Fibroblast of lung (primary cell): Measurements from ENCODE around the gene GRHL3. TPM values are rescaled to one million over a fixed set of nuclear protein-coding genes. Genes with fewer than 3 reads are reported as not detected.

Experiments used
- DNase-seq, 2 donors: peaks; one replicate each; pipeline versions ENCODE4 v3.0.0 to v3.0.0-alpha.2; 2010; ENCODE audit warnings: low read depth in 2 of 2
- H2AFZ ChIP-seq: 2 replicates; pipeline ENCODE4 v1.5.1; 2012; ENCODE audit warnings: low read length, control low read depth, inconsistent platforms
- H3K27ac ChIP-seq: 2 replicates; pipeline ENCODE4 v1.5.1; 2011; ENCODE audit warnings: low read length, control low read depth; ENCODE audit not compliant: insufficient read depth
- H3K27me3 ChIP-seq: 2 replicates; pipeline ENCODE4 v1.5.1; 2011; ENCODE audit warnings: mild to moderate bottlenecking, low read length; ENCODE audit not compliant: control insufficient read depth, insufficient read depth
- H3K36me3 ChIP-seq: 2 replicates; pipeline ENCODE4 v1.5.1; 2011; ENCODE audit warnings: low read length; ENCODE audit not compliant: control insufficient read depth, insufficient read depth
- H3K4me1 ChIP-seq: 2 replicates; pipeline ENCODE4 v1.5.1; 2011; ENCODE audit warnings: low read length; ENCODE audit not compliant: control insufficient read depth, insufficient read depth; ENCODE audit errors: extremely low read depth
- H3K4me2 ChIP-seq: 2 replicates; pipeline ENCODE4 v1.5.1; 2011; ENCODE audit warnings: low read length, control low read depth; ENCODE audit not compliant: insufficient read depth; ENCODE audit errors: extremely low read depth
- H3K4me3 ChIP-seq, 4 experiments: fragments of 200-600 bp in 1 of 4; sonication (generic) in 1 of 4; replicated peaks in 1 of 4; 2 replicates each; pipeline ENCODE4 v1.5.1; 2011 to 2016; ENCODE audit warnings: low read length in 4 of 4, low read depth in 3 of 4, mild to moderate bottlenecking in 3 of 4, control low read depth in 2 of 4, inconsistent platforms in 1 of 4, mixed read lengths in 1 of 4; ENCODE audit not compliant: insufficient read depth in 1 of 4; ENCODE audit errors: control extremely low read depth in 1 of 4
- H3K79me2 ChIP-seq: 2 replicates; pipeline ENCODE4 v1.5.1; 2012; ENCODE audit warnings: mild to moderate bottlenecking, low read length, inconsistent platforms; ENCODE audit not compliant: control insufficient read depth, insufficient read depth
- H3K9ac ChIP-seq: 2 replicates; pipeline ENCODE4 v1.5.1; 2011; ENCODE audit warnings: mild to moderate bottlenecking, low read length, control low read depth; ENCODE audit not compliant: insufficient read depth
- H3K9me3 ChIP-seq: 2 replicates; pipeline ENCODE4 v1.5.1; 2012; ENCODE audit warnings: low read depth, low read length; ENCODE audit not compliant: control insufficient read depth, insufficient read depth
- H4K20me1 ChIP-seq: 2 replicates; pipeline ENCODE4 v1.5.1; 2011; ENCODE audit warnings: low read length; ENCODE audit not compliant: control insufficient read depth, insufficient read depth; ENCODE audit errors: extremely low read depth
- EZH2 ChIP-seq: IDR thresholded peaks from 2 replicates; pipeline ENCODE4 v1.5.1; 2012; ENCODE audit warnings: low read length, control low read depth, mild to moderate bottlenecking; ENCODE audit errors: missing control alignments
- polyA plus RNA-seq, 2 donors: library from polyadenylated mRNA; depleted of rRNA in 1 of 2; stranded (reverse) in 1 of 2; unstranded in 1 of 2; fragments of >200 nt; gene quantifications; 2 replicates each; pipeline ENCODE4 v1.2.1, GENCODE V29; 2011 to 2012; ENCODE audit warnings: missing spikeins in 1 of 2
- total RNA-seq: library from RNA; depleted of rRNA; stranded (reverse); fragments of >200 nt; gene quantifications from 2 replicates; pipeline ENCODE4 v1.2.1, GENCODE V29; 2014
- TF ChIP-seq, protein P1 (sequence below), 2 donors: IDR thresholded peaks in 1 of 2; conservative IDR thresholded peaks in 1 of 2; 1 replicate in 1 of 2; 2 replicates in 1 of 2; pipeline ENCODE4 v1.5.1; 2011 to 2012; ENCODE audit warnings: low read length in 2 of 2, control low read depth in 1 of 2, inconsistent platforms in 1 of 2, low read depth in 1 of 2, mild to moderate bottlenecking in 1 of 2

The GRHL3 gene
- total and polyA plus RNA-seq, 2 donors (not counting 1 experiment from before 2014, with no cell fraction given), result 0.03 TPM; not detected in 1

DNA sequence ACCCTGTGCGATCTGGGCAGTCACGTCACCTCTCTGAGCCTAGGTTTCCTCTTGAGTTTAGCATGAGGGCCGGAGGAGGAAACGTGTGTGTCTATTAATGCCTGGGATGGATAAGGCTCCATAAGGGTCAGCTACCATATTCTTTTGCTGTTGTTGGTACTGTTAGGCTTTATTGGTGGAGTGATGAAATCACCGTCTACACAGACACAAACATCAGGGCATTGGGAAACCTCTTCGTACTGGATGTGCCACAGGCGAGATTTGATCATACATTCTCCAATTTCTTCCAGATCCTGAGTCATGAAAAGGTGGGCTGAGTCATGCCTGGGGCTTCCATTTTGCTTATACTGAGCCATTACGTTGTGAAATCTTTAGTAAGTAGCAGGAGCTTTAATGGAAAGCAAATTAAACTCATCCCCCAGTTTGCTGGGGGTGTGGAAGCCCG, 24.9 kb upstream of the GRHL3 start:
- Histone ChIP-seq H3K9me3 (no peaks in the 10 kb centered on the region), H2AFZ (peak overlapping the region; percentile 37), H3K4me1 (peaks cover 10% of the 10 kb centered on the region), H3K9ac (no peak overlapping the region), H3K4me3 (no peak overlapping the region), H3K36me3 (no peaks in the 10 kb centered on the region), H3K4me2 (peak overlapping the region; percentile 44), H3K79me2 (no peaks in the 10 kb centered on the region), H3K27me3 (peaks cover 8% of the 10 kb centered on the region), H4K20me1 (no peaks in the 10 kb centered on the region), H3K27ac (peak overlapping the region; percentile 83)
- TF ChIP-seq, protein P1, sequence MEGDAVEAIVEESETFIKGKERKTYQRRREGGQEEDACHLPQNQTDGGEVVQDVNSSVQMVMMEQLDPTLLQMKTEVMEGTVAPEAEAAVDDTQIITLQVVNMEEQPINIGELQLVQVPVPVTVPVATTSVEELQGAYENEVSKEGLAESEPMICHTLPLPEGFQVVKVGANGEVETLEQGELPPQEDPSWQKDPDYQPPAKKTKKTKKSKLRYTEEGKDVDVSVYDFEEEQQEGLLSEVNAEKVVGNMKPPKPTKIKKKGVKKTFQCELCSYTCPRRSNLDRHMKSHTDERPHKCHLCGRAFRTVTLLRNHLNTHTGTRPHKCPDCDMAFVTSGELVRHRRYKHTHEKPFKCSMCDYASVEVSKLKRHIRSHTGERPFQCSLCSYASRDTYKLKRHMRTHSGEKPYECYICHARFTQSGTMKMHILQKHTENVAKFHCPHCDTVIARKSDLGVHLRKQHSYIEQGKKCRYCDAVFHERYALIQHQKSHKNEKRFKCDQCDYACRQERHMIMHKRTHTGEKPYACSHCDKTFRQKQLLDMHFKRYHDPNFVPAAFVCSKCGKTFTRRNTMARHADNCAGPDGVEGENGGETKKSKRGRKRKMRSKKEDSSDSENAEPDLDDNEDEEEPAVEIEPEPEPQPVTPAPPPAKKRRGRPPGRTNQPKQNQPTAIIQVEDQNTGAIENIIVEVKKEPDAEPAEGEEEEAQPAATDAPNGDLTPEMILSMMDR (conservative IDR thresholded peaks at IDR 0.05 in 1 of 2, IDR thresholded peaks at IDR 0.05 in 1 of 2; ENCODE audit: low read depth in 1 of 2, low read length in 2 of 2), result no peak
- no peak for TF ChIP-seq EZH2
- DNase-seq, result peak; percentile 91 to 99

DNA sequence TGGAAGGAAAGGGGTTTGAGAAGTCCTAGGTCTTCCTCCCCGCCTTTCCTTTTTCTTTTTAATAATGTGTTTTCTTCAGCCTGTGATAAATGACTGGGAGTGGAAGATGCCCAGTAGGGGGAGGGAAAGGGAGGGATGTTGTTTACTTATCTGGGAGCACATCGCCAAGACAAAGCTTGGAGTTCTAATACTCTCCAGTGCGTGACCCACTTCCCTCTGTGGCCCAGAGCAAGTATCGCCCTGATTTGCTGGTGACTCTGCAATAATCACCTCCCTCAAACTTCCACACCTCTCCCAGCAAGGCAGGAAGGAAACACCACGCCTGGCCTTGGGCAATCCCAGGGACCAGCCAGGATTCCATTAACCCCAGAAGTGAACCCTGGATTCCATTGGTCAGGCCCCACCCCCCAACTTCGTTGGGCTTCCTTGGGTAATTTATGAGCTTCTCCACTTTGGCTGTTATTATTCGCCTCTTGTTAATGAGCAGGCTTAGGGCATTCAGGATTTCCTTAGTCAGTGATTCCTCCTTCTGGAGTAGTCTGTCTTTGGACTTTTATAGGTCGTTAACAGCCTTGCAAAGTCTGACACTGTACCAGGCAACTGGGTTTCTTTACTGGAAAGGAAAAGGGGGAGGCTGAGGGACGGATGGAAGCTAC, 24.3 kb upstream of the GRHL3 start:
- peak overlapping the region; percentile 83 for H3K27ac ChIP-seq

DNA sequence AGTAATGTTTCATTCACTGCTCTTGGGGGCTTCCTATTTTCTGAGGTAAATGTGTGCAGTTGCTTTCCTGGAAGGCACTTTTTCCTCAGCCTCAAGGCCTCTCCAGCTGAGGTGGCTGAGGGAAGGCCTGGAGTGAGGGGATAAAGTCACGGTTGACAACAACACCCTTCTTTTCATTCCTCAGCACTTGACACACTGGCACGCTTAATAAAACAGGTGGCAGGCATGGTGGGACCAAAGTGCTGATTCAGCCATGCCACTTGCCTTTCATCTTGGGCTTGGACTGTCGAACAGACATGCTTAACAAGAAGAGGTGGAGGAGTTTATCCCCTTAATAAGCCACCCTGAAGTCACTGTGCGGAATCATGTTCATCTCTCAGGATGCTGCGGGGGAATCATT, 23.6 kb upstream of the GRHL3 start:
- H2AFZ ChIP-seq, result no peak overlapping the region
- H3K27ac ChIP-seq, result no peak overlapping the region
- DNase-seq, result no peak
- H3K9me3 ChIP-seq, result no peaks in the 10 kb centered on the region
- no peak overlapping the region for H3K9ac ChIP-seq
- no peak for TF ChIP-seq EZH2
- TF ChIP-seq, protein P1 (conservative IDR thresholded peaks at IDR 0.05 in 1 of 2, IDR thresholded peaks at IDR 0.05 in 1 of 2; ENCODE audit: low read depth in 1 of 2, low read length in 2 of 2), result no peak
- no peaks in the 10 kb centered on the region for H3K36me3 ChIP-seq
- no peak overlapping the region for H3K4me3 ChIP-seq
- H3K4me2 ChIP-seq, result no peak overlapping the region
- H3K79me2 ChIP-seq, result no peaks in the 10 kb centered on the region
- peaks cover 7% of the 10 kb centered on the region for H3K4me1 ChIP-seq
- no peaks in the 10 kb centered on the region for H4K20me1 ChIP-seq
- H3K27me3 ChIP-seq, result peaks cover 8% of the 10 kb centered on the region

More for the DNA sequence above, 24.3 kb upstream of the GRHL3 start:
- Histone ChIP-seq H3K79me2 (no peaks in the 10 kb centered on the region), H3K4me3 (peak overlapping the region in 1 of 4 experiments; percentile 8), H2AFZ (peak overlapping the region; percentile 37), H3K4me2 (peak overlapping the region; percentile 44), H3K27me3 (peaks cover 8% of the 10 kb centered on the region), H3K36me3 (no peaks in the 10 kb centered on the region), H3K4me1 (peaks cover 7% of the 10 kb centered on the region), H4K20me1 (no peaks in the 10 kb centered on the region), H3K9ac (no peak overlapping the region), H3K9me3 (no peaks in the 10 kb centered on the region)
- peak; percentile 71 to 86 for DNase-seq
- TF ChIP-seq EZH2, result no peak
- TF ChIP-seq, protein P1 (conservative IDR thresholded peaks at IDR 0.05 in 1 of 2, IDR thresholded peaks at IDR 0.05 in 1 of 2; ENCODE audit: low read depth in 1 of 2, low read length in 2 of 2), result peak in 1 of 2 donors; percentile 19
